GM12892 (cell line): ENCODE data around the gene ZNRF2.

Experiments used
- POLR2A ChIP-seq: IDR thresholded peaks from 2 replicates; pipeline ENCODE4 v1.6.1; 2011; ENCODE audit warnings: low read depth, low read length, control low read depth
- POLR2AphosphoS5 ChIP-seq: IDR thresholded peaks from 2 replicates; pipeline ENCODE4 v1.6.1; 2011; ENCODE audit warnings: low read depth, low read length, control low read depth

DNA sequence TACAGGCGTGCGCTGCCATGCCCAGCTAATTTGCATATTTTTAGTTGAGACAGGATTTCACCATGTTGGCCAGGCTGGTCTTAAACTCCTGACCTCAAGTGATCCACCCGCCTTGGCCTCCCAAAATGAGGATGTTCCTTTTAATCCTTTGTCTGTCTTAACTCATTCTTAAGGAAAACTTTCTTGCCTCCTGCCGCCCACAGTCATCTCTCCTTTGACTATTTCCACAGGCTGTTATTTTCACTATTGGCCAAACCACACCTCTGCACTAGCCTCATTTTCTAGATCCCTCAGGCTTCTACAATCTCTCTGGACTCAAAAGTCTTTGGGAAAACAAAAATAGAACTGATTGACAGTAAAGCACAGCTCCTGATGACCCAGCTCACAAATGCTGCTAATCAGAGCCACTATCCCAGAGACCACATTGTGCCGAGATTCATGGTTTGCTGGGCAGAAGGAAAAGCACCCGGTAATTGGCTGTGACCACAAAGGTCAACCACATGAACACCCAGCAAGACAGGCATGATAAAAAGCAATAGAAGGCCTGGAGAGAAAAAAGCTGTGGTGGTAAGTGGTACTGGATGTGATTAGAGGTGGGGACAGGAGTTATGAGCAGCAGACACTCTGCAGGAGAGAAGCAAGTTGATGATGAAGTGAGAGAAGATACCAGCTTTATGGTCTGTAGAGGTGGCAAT, 44.1 kb upstream of the ZNRF2 start:
- TF ChIP-seq POLR2AphosphoS5 (no peak), POLR2A (no peak)
